HCT116 (cell line): ENCODE results near the gene GEMIN7. TPM values are rescaled to one million over a fixed set of nuclear protein-coding genes. Genes with fewer than 3 reads are reported as not detected.

Experiments
- ATAC-seq: fragments of 200-7000 bp; cut with Tn5 transposase; 2 replicates; pipeline ENCODE4 v1.9.1; 2020; ENCODE audit warnings: mild to moderate bottlenecking, moderate library complexity
- BruUV-seq: library from RNA; stranded (reverse); fragments of 400-500 nt; replicated peaks from 2 replicates; lab custom pipeline; 2021; lab: Mats Ljungman, UMichigan
- CTCF ChIA-PET: fragments of 300-600 bp; sonication (Branson Sonifier 250); formaldehyde crosslinking; loops from one replicate; lab custom pipeline; 2021; ENCODE audit warnings: antibody characterized with exemption; lab: Charles Lee
- POLR2A ChIA-PET: fragments of 300-600, 350-600 bp; sonication (Branson Sonifier 250); formaldehyde crosslinking; loops from one replicate; lab custom pipeline; 2021; ENCODE audit warnings: antibody characterized with exemption; lab: Charles Lee
- RAD21 ChIA-PET, 2 experiments: fragments of 300-600 bp; sonication (Branson Sonifier 250); formaldehyde crosslinking; loops; one replicate each; lab custom pipeline; 2023; ENCODE audit warnings: low total read pairs in 2 of 2; ENCODE audit not compliant: uncharacterized antibody in 2 of 2, unreplicated experiment in 2 of 2, low non-redundant PET in 1 of 2; lab: Charles Lee
- DNase-seq: peaks from one replicate; pipeline ENCODE4 v3.0.0-alpha.2; 2010; ENCODE audit warnings: low read depth, low spot score
- H2AFZ ChIP-seq: fragments of 200-600 bp; shearing (Covaris generic), sonication (generic); 2 replicates; pipeline ENCODE4 v1.6.1; 2017; ENCODE audit warnings: low read depth, mixed run types, mixed read lengths, antibody characterized with exemption, low read length; ENCODE audit not compliant: poor library complexity, severe bottlenecking
- H3K27ac ChIP-seq: 2 replicates; pipeline ENCODE4 v1.5.1; 2012; ENCODE audit warnings: low read depth, low read length
- H3K27me3 ChIP-seq: fragments of 200-600 bp; sonication (generic); 2 replicates; pipeline ENCODE4 v1.6.1; 2016; ENCODE audit warnings: mixed run types, low read length, mixed read lengths; ENCODE audit not compliant: insufficient read depth
- H3K36me3 ChIP-seq, 2 experiments: fragments of 200-500 bp in 1 of 2; fragments of 200-600 bp in 1 of 2; sonication (Bioruptor generic) in 1 of 2; sonication (generic) in 1 of 2; 2 replicates each; pipeline versions ENCODE4 v1.5.1 to v1.6.1; 2014 to 2016; ENCODE audit warnings: low read length in 2 of 2, inconsistent platforms in 1 of 2, mixed read lengths in 1 of 2, mixed run types in 1 of 2; ENCODE audit not compliant: insufficient read depth in 2 of 2, control insufficient read depth in 1 of 2
- H3K4me1 ChIP-seq, 2 experiments: fragments of 200-600 bp in 1 of 2; sonication (generic) in 1 of 2; 2 replicates each; pipeline versions ENCODE4 v1.5.1 to v1.6.1; 2012 to 2017; ENCODE audit warnings: low read length in 2 of 2, inconsistent platforms in 1 of 2, mild to moderate bottlenecking in 1 of 2, mixed read lengths in 1 of 2, mixed run types in 1 of 2, moderate library complexity in 1 of 2; ENCODE audit not compliant: insufficient read depth in 2 of 2, control insufficient read depth in 1 of 2
- H3K4me2 ChIP-seq: fragments of 200-600 bp; sonication (generic); 2 replicates; pipeline ENCODE4 v1.6.1; 2017; ENCODE audit warnings: mixed run types, low read length, mixed read lengths
- H3K4me3 ChIP-seq, 2 experiments: fragments of 200-600 bp in 1 of 2; sonication (generic) in 1 of 2; replicated peaks in 1 of 2; 2 replicates each; pipeline ENCODE4 v1.5.1; 2011 to 2016; ENCODE audit warnings: low read length in 2 of 2, control low read depth in 1 of 2, low read depth in 1 of 2, mild to moderate bottlenecking in 1 of 2, mixed read lengths in 1 of 2, mixed run types in 1 of 2
- H3K79me2 ChIP-seq: fragments of 200-600 bp; sonication (generic); 2 replicates; pipeline ENCODE4 v1.6.1; 2017; ENCODE audit warnings: mild to moderate bottlenecking, mixed run types, low read length, moderate library complexity, mixed read lengths; ENCODE audit not compliant: insufficient read depth
- H3K9ac ChIP-seq: fragments of 200-600 bp; sonication (generic); 2 replicates; pipeline ENCODE4 v1.6.1; 2016; ENCODE audit warnings: low read length, mixed read lengths
- H3K9me2 ChIP-seq: fragments of 200-600 bp; sonication (generic), shearing (Covaris generic); 2 replicates; pipeline ENCODE4 v1.6.1; 2017; ENCODE audit warnings: mixed run types, mild to moderate bottlenecking, moderate library complexity; ENCODE audit not compliant: insufficient read depth
- H3K9me3 ChIP-seq, 2 experiments: fragments of 200-500 bp in 1 of 2; fragments of 200-600 bp in 1 of 2; sonication (Bioruptor generic) in 1 of 2; sonication (generic) in 1 of 2; 2 replicates each; pipeline ENCODE4 v1.6.1; 2014 to 2017; ENCODE audit warnings: low read length in 2 of 2, mixed read lengths in 2 of 2, inconsistent platforms in 1 of 2, low read depth in 1 of 2, mild to moderate bottlenecking in 1 of 2, mixed run types in 1 of 2, moderate library complexity in 1 of 2; ENCODE audit not compliant: control insufficient read depth in 1 of 2, insufficient read depth in 1 of 2
- H4K20me1 ChIP-seq: fragments of 200-600 bp; sonication (generic), shearing (Covaris generic); 2 replicates; pipeline ENCODE4 v1.6.1; 2017; ENCODE audit warnings: mixed run types, mild to moderate bottlenecking, moderate library complexity; ENCODE audit not compliant: insufficient read depth
- ELF1 ChIP-seq: IDR thresholded peaks from 2 replicates; pipeline ENCODE4 v1.6.1; 2012; ENCODE audit warnings: low read depth, borderline replicate concordance
- EZH2 ChIP-seq: fragments of 200-600 bp; sonication (generic); IDR thresholded peaks from 2 replicates; pipeline ENCODE4 v1.6.1; 2017; ENCODE audit warnings: antibody characterized with exemption, mixed run types
- FOSL1 ChIP-seq: IDR thresholded peaks from 2 replicates; pipeline ENCODE4 v1.6.1; 2012; ENCODE audit warnings: low read depth
- JUND ChIP-seq: IDR thresholded peaks from 2 replicates; pipeline ENCODE4 v1.6.1; 2012
- POLR2AphosphoS5 ChIP-seq: IDR thresholded peaks from 2 replicates; pipeline ENCODE4 v1.6.1; 2011; ENCODE audit warnings: mild to moderate bottlenecking, low read depth, low read length, moderate library complexity
- SIN3A ChIP-seq: IDR thresholded peaks from 2 replicates; pipeline ENCODE4 v1.6.1; 2012; ENCODE audit warnings: low read depth
- SP1 ChIP-seq: IDR thresholded peaks from 2 replicates; pipeline ENCODE4 v1.6.1; 2012; ENCODE audit warnings: low read depth
- SRF ChIP-seq: IDR thresholded peaks from 2 replicates; pipeline ENCODE4 v1.6.1; 2012; ENCODE audit warnings: low read depth
- TCF7L2 ChIP-seq: IDR thresholded peaks from 2 replicates; pipeline ENCODE4 v1.7.0; 2011; ENCODE audit warnings: borderline replicate concordance, inconsistent platforms; ENCODE audit not compliant: insufficient read depth, insufficient read length; ENCODE audit errors: extremely low read depth
- YY1 ChIP-seq: IDR thresholded peaks from 2 replicates; pipeline ENCODE4 v1.6.1; 2011; ENCODE audit warnings: low read length, low read depth, moderate library complexity, mild to moderate bottlenecking; ENCODE audit not compliant: insufficient replicate concordance; ENCODE audit errors: extremely low read depth
- ZNF274 ChIP-seq: fragments of 200-500 bp; sonication (Bioruptor generic); IDR thresholded peaks from 2 replicates; pipeline ENCODE4 v1.6.1; 2014; ENCODE audit warnings: mild to moderate bottlenecking, low read depth, low read length, inconsistent platforms
- intact Hi-C: fragments of 100-400 bp; cut with micrococcal nuclease; formaldehyde crosslinking; loops from 2 replicates; pipeline ENCODE4 v1.10.0; 2022
- total RNA-seq: library from RNA; stranded (reverse); gene quantifications from one replicate; pipeline ENCODE4 v1.2.1, GENCODE V29; 2021; ENCODE audit not compliant: unreplicated experiment

GEMIN7 gene
- total RNA-seq, 1 experiment from 2014 or later, result 35.4 TPM

DNA sequence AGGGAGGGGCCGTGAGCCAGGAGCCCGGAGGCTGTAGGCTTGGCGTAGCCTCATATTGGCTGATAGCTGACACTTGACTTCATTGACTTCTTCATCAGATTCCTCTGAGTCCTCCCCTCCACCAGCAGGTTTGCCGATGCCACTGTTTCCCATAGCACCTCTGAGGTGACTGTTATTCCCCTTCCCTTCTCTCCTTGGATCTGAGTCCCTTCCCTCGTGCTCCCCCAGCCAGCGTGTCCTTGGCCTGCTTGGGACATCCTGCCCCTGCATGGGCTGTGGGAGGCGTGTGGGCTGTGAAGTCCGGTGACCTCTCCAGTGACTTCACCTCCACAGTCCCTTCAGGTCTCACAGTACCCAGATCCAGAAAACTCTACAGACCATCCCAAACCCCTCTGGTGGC, 22.7 kb downstream of the GEMIN7 start:
- no peaks in the 10 kb centered on the region for H3K27me3 ChIP-seq
- no peak overlapping the region for H3K27ac ChIP-seq
- ChIA-PET CTCF (no interaction called here), POLR2A (interaction anchor here (1.0 kb wide), 1 partner anchor 10 kb away, joined by 3 read pairs; no protein-coding TSS in a partner anchor), RAD21 (no interaction called here)
- ATAC-seq (no peak), DNase-seq (no peak)
- no peak overlapping the region for H3K4me3 ChIP-seq
- no peak overlapping the region for H3K4me2 ChIP-seq
- no peak for TF ChIP-seq TCF7L2
- no peak for TF ChIP-seq SP1
- no peak for TF ChIP-seq POLR2AphosphoS5
- TF ChIP-seq JUND, result no peak
- TF ChIP-seq SRF, result no peak
- TF ChIP-seq YY1, result no peak
- no peak for TF ChIP-seq SIN3A
- no peak for TF ChIP-seq FOSL1
- no peak for TF ChIP-seq ZNF274
- TF ChIP-seq EZH2, result no peak
- H3K4me1 ChIP-seq, result peaks cover 3 to 18% of the 10 kb centered on the region in 2 experiments; a peak in 3 of 4 replicates
- H3K9me2 ChIP-seq, result no peaks in the 10 kb centered on the region
- intact Hi-C loops, result no loop called here
- H3K9ac ChIP-seq, result no peak overlapping the region
- H3K79me2 ChIP-seq, result peaks cover 91% of the 10 kb centered on the region
- H2AFZ ChIP-seq, result no peak overlapping the region
- BruUV-seq, result no TSS peak
- no peaks in the 10 kb centered on the region; the same call in 1 of the 2 replicates for H4K20me1 ChIP-seq
- H3K9me3 ChIP-seq, result no peaks in the 10 kb centered on the region
- H3K36me3 ChIP-seq, result no peaks in the 10 kb centered on the region

GRCh38 chr19:45102481-45102880, 23.4 kb downstream of the GEMIN7 start:
- no peak for TF ChIP-seq ELF1
- TF ChIP-seq POLR2AphosphoS5, result no peak
- no peak for TF ChIP-seq SP1
- no peaks in the 10 kb centered on the region; the same call in 1 of the 2 replicates for H4K20me1 ChIP-seq
- no peak overlapping the region for H3K4me2 ChIP-seq
- intact Hi-C loops, result no loop called here
- ATAC-seq (no peak), DNase-seq (no peak)
- no peaks in the 10 kb centered on the region for H3K36me3 ChIP-seq
- H2AFZ ChIP-seq, result no peak overlapping the region
- H3K4me1 ChIP-seq, result peaks cover 3 to 12% of the 10 kb centered on the region in 2 experiments; a peak in 3 of 4 replicates
- H3K4me3 ChIP-seq, result no peak overlapping the region
- H3K9ac ChIP-seq, result no peak overlapping the region
- RAD21 ChIA-PET, result no interaction called here
- no TSS peak for BruUV-seq
- POLR2A ChIA-PET, result no interaction called here
- H3K27ac ChIP-seq, result no peak overlapping the region
- H3K79me2 ChIP-seq, result peaks cover 90% of the 10 kb centered on the region
- H3K9me2 ChIP-seq, result no peaks in the 10 kb centered on the region
- no peaks in the 10 kb centered on the region for H3K27me3 ChIP-seq
- CTCF ChIA-PET, result no interaction called here
- no peaks in the 10 kb centered on the region for H3K9me3 ChIP-seq
